DMS53 treated with DMSO at 0.1 percent for 48 hours (cell line): ENCODE measurements around the gene IL15RA.

Source experiments
- DNase-seq: peaks from one replicate; lab custom pipeline; 2025; ENCODE audit not compliant: unreplicated experiment; lab: John Stamatoyannopoulos, UW

Gene IL15RA, protein sequence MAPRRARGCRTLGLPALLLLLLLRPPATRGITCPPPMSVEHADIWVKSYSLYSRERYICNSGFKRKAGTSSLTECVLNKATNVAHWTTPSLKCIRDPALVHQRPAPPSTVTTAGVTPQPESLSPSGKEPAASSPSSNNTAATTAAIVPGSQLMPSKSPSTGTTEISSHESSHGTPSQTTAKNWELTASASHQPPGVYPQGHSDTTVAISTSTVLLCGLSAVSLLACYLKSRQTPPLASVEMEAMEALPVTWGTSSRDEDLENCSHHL

DNA sequence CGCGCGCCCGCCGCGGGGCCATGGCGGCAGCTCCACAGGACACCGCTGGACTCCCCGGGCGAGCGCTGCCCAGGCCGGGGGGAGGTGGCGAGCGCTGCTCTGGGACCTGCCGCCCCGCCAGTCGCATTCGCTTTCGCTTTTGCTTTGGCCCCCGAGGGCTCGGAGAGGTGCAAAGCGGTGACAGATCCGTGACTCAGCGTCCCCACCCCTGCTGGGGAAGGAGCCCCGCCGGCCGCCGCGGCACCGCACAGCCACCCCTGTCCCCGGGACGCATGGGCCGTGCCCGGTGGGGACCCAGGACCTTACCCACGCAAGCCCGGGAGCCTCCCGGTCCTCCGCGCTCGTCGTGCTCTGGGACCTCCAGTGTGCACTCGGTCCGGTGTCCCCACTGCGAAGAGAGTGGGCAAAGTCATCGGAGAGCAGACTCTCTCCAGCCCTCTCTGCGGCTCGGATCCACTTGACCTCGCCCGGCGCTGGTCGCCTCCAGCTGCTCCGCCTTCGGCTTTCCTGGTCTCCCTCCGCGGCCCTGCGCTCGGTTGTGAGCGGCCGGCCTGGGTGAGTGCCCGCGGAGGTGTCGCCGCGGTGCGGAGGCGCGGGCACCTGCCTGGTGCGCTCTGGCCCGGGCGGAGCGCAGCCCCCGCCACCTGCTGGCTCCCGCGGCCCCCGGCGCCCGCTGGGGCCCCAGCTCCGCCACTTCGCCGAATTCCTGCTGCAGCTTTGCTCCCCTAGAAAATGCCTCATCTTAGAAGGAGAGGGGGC lies at the start of gene IL15RA:
Gene IL15RA, minus strand, starts transcription at position 73 of the 759 bp plus-strand sequence. Its CDS starts 51 bp downstream, at position 22.
- peak; percentile 67 for DNase-seq

DNA sequence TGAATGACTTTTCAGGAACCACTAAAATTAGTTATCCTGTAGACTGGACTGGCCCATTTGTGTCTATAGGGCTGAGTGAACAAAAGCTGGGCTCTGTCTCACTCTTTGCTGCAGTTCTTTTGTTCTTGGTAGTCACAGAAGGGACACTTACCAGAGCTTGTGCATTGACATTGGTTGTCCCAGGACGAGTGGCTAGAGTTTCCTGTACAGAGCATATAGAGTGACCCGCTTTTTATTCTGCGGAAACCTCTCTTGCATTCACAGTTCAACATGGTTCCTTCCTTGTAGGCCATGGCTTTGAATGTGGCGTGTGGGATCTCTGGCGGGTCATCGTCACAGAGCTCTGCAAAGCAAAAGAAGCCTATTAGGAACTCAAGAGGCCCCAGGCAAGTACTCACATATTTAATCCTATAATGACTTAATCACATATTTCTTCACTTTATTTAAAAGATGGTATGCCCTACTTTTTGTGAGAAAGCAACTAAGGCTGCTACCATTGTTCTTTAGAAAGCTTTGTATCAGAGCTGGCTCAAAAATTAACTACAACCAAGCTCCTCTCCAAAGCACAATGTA lies 48.4 kb upstream of the IL15RA start:
- no peak for DNase-seq

DNA sequence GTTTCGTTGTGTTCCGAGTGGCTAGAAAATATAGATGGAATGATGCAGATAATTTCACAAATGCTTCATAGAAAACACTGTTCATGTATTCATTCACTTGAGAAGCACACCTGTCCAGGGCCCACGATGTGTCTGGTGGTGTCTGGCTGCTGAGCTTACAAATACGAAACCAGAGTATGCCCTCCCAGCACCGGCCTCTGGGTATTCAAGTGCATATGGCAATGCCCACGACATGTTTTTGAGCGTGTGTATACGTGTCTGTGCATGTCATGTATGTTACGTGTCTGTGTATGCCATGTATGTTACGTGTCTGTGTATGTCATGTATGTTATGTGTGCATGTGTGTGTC lies 47.0 kb upstream of the IL15RA start:
- no peak for DNase-seq

DNA sequence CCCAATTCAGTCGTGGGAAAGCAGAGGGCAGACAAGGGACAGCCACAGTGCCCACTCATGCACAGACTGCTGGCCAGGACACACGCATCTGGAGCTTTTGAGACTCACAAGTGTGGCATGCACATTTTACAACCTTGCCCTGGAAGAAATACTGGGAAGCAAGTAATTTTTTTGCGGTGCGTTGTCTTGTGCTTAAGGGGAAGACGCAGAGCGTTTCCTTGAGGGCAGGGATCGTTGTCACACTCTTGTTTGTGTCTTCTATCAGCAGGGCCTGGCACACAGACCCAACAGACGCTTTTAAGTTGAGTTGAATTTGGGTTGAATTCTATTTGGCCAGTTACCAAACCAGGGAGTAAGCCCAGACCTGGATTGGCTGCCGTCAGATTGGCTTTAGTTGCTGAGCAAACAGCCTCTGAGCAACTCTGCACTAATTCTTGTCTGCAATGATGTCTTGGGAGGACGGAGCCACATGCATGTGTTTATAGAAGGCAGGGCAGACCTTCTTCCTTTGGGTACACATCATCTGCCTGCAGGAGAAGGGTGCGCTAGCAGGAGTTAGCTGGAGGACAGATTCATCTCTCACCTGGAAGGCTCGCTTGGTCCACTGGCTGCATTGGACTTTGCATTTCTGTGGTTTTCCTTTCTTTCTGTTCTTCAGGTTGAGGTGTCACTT lies 46.5 kb upstream of the IL15RA start:
- no peak for DNase-seq

DNA sequence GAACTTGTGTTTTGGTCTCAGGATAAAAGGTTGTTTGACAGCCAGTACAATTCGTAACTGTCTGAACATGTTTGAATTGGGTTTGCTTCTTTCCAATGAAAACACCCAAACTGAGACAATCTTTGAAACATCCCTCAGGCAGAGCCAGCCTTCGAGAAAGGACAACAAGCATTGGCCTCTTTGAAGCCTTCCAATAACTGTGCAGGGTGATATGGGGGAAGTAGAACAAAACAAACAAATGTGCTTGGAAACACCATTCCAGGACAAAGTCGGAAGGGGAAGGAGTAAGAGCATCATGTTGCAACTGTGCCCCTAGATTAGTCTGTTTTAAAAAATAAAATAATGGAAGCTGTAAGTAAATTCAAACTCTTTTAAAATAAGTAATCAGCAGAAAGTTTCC lies 45.3 kb upstream of the IL15RA start:
- DNase-seq: no peak

DNA sequence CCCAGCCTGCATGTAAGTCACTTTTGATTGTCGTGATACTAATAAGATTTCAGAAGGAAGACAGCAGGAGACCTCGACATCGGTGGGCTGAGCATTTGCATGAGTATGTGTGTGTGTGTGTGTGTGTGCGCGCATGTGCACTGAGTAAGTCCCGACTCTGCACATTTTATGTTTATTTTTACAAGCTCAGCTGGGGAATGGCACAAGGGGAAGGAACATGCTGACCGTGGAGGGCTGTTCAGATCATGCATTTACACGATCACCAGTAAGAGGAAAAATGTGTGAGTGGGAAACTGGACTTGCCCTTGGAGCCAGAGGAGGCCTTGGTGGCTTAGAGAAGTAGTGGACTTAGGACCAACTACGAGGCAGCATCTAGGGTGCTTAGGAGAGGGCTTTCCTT lies 43.5 kb upstream of the IL15RA start:
- DNase-seq: no peak

DNA sequence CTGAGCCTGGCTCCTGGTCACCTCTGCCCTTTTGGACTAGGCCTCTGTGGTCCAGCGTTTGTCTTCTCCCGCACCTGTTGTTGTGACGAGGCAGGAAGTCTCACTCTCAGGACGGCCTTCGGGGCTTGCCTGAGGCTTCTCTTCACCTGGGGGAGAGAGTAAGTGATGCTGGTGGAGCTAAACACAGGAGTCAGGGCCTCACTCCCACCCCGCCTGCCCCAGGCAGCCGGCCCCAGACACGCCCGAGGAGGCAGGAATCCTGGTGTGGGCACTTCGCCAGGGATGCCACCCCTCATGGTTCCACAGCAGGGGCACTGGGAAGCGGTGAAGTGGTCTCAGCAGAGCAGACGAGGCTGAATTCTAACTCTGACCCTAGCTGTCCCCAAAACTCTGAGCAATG lies 42.5 kb upstream of the IL15RA start:
- DNase-seq: no peak

DNA sequence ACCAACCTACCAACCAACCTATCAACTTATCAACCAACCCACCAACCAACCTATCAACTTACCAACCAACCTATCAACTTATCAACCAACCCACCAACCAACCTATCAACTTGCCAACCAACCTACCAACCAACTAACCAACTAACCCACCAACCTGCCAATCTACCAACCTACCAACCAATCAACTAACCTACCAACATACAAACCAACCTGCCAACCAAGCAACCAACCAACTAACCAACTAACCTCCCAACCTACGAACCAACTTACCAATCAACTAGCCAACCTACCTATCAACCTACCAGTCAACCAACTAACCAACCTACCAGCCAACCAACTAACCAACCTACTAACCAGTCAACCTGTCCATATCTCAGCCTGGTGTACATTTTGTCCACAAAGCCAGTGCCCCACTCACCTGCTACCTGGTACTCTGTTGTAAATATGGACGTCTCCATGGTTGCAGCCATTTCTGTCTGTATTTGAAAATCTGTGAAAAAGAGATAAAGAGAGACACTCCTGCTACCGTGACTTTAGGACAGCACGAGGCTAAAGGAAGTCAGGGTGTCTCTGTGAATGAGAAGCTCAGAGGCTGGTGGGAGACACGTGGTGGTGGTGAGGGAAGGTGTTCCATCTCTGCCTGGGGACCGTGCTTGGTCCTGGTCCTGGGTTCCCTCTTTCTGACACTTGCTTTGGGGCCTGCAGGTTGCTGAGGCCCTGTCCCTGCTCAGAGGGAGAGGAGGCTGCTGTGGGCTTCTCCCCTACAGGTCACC lies 41.9 kb upstream of the IL15RA start:
- no peak for DNase-seq

DNA sequence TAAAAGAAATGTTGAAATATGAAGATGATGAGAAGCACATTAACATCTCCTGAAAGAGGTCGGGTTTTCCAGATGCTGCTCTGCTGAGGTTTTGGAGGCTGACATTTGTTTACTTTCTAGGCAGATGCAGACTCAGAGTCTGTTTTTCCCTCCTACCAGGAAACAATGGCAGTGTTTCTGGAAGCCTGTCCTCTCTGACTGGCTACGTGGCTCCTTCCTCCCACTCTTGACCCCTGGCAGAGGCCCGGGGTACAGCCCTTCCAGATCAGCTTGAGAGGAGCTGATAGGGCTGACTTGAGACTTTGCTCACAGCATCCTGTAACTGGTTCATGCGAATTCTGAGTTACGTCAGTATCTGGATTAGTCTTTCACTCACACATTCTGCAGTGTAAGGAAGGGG lies 41.1 kb upstream of the IL15RA start:
- DNase-seq: no peak

DNA sequence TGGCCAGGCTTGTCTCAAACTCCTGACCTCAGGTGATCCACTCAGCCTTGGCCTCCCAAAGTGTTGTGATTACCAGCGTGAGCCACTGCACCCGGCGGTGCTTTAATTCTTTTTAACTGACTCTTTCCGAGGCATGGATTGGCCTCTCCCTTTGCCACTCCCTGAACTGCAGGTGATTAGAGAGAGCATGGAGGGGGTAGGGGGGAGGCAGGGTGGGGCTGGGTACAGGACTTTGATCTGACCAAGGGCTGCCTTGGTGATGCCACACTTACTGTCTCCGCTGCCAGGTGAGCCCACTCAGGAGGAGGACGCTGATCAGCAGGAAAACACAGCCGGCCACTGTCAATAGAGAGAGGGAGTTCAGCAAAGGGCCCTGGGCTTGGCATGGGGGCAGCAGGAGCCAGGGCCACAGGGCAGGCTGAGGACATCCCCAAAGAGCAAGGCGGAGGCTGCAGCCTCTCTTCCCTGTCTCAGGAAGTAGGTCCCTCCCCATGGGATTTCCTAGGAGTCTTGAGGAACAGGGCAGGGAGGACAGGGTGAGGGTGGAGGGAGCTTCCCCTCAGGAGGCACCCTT lies 40.5 kb upstream of the IL15RA start:
- DNase-seq: no peak

DNA sequence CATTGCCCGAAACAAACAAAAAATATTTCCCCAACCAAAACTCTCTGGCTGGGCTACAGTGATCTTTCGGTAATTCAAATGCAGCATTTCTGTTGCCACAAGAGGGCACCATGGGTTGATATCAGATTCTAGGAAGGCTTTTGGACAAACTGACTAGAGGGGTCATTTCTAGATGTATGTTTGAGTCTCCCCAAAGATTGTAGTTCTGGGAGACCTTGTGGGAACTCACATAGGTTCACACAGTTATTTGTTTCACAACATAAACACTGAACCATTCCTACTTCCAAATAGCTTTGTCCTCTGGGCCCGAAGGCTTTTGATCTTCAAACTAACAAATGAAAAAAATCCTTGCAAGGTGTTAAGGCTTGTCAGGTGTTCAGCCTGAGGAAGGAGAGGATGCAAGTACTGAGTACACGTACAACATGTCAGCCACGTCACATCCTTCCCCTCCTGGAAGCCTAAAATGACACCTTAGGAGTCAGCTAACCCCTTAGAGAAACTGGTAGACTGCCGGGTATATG lies 37.0 kb upstream of the IL15RA start:
- peak; percentile 62 for DNase-seq

DNA sequence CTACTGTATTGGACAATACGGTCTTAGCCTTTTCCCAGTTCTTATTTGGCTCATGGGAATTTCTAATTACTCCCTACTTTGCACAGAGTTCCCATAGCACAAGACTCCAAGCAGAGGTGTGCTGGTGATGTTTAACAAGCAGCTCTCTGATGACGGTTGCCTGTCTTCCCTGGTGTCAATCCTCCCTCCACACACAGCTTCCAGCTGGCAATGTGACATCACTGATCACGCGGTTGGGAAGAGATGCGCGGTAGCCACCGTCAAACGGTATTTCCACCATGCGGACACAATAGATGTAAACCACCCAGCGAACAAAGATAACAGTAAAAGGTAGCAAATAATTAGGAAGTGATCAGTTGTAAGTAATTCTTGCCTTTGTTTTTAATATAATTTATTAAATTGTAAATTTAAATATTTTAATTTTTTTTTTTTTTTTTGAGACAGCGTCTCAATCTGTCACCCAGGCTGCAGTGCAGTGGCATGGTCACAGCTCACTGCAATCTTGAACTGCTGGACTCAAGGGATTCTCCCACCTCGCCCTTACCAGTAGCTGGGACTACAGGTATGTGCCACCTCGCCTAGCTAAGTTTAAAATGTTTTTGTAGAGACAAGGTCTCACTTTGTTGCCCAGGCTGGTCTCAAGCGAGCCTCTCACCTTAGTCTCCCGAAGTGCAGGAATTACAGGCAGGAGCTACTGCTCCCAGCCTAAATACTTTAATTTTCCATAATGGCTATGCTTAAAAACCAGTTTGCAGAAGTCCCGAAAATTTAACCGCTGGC lies 36.3 kb upstream of the IL15RA start:
- DNase-seq: no peak

DNA sequence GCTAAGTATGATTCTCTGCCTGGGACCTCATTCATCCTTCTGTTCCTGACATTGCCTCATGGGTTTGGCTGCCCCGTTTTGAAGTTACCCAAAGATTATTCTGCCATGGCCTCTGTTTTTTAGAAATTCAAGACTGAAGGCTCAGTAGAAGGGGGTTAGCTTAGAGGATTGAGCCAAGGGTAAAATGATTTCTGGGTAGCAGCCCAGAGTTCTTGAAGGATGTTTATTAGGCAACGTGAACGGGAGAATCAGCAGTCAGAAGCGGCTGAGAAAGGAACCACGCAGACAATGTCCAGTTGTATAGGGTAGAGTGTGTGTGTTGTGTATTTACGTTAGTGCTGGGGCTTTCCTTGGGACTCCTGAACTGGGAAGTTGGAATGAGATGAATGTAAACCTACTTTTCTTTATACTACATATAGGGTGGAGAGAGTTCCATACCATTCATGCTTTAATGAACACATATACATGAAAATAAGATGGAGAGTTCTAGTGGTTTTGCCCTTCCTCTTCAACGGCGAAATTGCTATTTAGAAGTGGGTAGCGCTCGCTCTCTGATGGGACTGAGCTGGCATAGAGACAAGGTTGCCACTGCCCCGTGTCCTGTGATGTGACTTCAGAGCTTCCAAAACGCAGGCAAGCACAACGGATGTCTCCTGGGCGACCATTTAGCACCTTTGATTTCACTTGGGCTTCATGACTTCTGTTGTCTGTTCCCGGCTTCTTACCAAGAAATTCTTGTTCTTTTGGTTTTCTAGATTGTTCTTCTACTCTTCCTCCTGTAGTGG lies 35.0 kb upstream of the IL15RA start:
- no peak for DNase-seq

DNA sequence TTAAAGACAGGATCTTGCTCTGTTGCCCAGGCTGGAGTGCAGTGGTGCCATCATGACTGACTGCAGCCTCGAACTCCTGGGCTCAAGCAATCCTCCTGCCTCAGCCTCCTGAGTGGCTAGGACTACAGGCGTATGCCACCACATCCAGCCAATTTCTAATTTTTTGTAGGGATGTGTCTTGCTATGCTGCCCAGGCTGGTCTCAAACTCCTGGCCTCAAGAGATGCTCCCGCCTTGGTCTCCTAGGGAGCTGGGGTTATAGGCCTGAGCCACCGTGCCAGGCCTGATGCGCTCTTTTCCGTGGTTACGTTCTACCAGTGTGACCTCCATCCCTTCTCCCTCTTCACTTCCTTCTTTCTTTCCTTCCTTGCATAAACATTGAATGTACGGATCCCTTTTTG lies 34.2 kb upstream of the IL15RA start:
- no peak for DNase-seq

DNA sequence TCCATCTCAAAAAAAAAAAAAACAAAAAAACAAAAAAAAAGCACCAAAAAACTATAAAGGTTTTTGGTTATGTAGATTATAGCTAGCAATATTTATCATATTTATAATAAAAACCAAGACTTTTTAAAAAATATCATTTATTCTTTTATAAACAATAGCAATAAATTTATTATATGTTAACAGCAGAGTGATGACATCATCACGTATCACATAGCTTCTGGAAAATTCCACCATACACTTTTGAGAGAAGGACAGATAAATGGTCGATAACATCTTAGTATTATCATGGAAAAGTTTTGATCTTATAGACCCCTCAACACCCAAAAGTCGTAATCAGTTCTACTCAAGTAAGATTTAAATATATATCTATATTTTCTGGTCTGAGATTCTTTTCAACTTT lies 33.2 kb upstream of the IL15RA start:
- DNase-seq: no peak

DNA sequence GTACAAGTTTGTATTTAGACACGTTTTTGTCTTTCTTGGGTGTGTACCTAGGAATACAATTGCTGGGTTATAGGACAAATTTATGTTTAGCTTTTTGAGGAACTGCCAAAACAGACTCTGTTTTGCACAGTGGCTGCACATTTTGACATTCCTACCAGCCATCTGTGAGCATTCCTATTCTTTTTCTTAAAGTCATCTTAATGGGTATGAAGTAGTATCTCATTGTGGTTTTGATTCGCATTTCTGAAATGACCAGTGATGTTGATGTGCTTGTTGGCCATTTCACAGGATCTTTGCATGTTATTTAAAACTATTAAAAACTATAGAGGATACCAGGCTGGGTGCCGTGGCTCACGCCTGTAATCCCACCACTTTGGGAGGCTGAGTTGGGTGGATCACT lies 32.6 kb upstream of the IL15RA start:
- no peak for DNase-seq

DNA sequence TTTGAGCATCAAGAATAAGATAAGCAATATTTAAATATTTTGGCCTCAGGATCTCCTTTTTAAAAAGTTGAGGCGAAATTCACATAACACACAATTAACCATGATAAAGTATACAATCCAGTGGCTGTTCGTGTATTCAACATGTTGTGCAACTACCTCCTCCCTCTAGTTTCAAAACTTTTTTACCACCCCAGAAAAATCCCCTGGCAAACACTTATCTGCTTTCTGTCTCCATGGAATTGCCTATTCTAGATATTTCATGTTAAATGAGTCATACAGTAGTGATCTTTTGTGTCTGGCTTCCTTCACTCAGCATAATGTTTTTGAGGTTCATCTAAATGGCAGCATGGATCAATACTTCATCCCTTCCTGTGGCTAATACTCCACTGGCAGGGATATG lies 31.8 kb upstream of the IL15RA start:
- no peak for DNase-seq

DNA sequence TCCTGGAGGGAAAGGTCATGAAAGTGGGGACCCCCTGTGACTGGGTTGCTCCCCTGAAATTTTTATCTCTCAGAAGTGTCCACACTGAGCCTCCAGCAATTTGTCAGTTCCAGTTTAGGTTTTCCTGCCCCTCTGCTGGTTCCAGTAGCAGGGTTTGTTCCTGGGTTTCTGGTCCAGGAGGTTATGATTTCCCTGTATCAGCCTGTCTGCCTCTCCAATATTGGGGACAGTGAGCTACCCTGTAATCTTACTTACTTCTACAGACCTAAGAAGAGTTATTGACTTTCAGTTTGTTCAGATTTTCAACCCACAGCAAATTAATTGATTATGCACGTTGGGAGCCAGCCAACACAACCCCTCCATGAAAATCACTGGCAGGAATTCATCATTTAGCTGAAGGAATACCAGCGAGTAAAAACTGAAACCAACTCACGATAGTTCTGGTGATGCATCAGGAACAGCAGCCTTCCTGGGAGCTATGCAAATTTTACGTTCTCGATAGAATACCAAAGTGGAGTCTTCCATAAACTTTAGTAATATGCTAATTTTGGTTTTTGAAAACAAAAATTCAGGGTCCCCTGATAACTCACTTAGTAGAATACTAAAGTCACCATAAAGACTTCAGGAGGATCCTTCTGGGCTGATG lies 31.3 kb upstream of the IL15RA start:
- no peak for DNase-seq

DNA sequence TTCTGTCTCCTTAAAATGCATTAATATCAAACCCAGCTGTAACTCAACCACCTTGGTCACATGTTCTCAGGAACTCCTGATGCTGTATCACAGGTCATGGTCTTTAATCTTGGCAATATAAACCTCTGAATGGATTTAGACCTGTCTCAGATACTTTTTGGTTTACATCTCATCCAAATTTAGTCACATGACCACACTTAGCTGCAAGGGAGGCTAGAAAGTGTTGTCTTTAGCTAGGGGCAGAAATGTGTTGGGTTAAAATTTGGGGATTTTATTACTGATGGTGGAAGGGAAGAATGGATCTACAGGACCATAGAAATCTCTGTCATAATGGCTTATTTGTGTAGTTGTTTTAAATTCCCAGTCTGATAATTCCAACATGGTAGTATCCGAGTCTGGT lies 29.6 kb upstream of the IL15RA start:
- no peak for DNase-seq
